Putamen (tissue), 1 donor: ENCODE results near the gene CAPN3.
A peak's percentile ranks its signal among the peaks of the same experiment; 100 is the strongest.

Experiments used
- DNase-seq: peaks from one replicate; pipeline ENCODE4 v3.0.0-alpha.2; 2016; ENCODE audit warnings: low spot score

CAPN3 gene

GRCh38 chr15:42394106-42394505, 34.8 kb downstream of the CAPN3 start:
- no peak for DNase-seq

- DNase-seq, result no peak
Observed at GRCh38 chr15:42395838-42396237, 36.5 kb downstream of the CAPN3 start.

- DNase-seq, result no peak
Observed at GRCh38 chr15:42401544-42402454, 42.5 kb downstream of the CAPN3 start.

- no peak for DNase-seq
Observed at GRCh38 chr15:42402455-42403205, 43.3 kb downstream of the CAPN3 start.

- no peak for DNase-seq
Observed at GRCh38 chr15:42403389-42403788, 44.1 kb downstream of the CAPN3 start.

- DNase-seq, result peak; percentile 97
Observed at GRCh38 chr15:42404461-42405235, 45.3 kb downstream of the CAPN3 start.

- no peak for DNase-seq
Observed at GRCh38 chr15:42405863-42406482, 46.7 kb downstream of the CAPN3 start.

- DNase-seq, result no peak
Observed at GRCh38 chr15:42408178-42408577, 48.9 kb downstream of the CAPN3 start.

GRCh38 chr15:42409011-42409410, 49.7 kb downstream of the CAPN3 start:
- no peak for DNase-seq

GRCh38 chr15:42411884-42412283, 52.6 kb downstream of the CAPN3 start:
- no peak for DNase-seq

- DNase-seq, result no peak
Observed at GRCh38 chr15:42413920-42414319, 54.6 kb downstream of the CAPN3 start.

GRCh38 chr15:42419369-42419768, 60.1 kb downstream of the CAPN3 start:
- DNase-seq, result no peak

- no peak for DNase-seq
Observed at GRCh38 chr15:42421376-42421775, 62.1 kb downstream of the CAPN3 start.

- DNase-seq, result peak; percentile 39
Observed at GRCh38 chr15:42427429-42428223, 68.3 kb downstream of the CAPN3 start.

- DNase-seq, result no peak
Observed at GRCh38 chr15:42444415-42445063, 85.2 kb downstream of the CAPN3 start.

- DNase-seq, result no peak
Observed at GRCh38 chr15:42445551-42445950, 86.2 kb downstream of the CAPN3 start.

GRCh38 chr15:42447599-42447998, 88.3 kb downstream of the CAPN3 start:
- DNase-seq, result no peak

- no peak for DNase-seq
Observed at GRCh38 chr15:42448281-42448680, 89.0 kb downstream of the CAPN3 start.

- DNase-seq, result no peak
Observed at GRCh38 chr15:42449770-42450424, 90.6 kb downstream of the CAPN3 start.

GRCh38 chr15:42450425-42450790, 91.1 kb downstream of the CAPN3 start:
- DNase-seq, result no peak
